GM19372 (cell line): Measurements from ENCODE around the gene EHF.
A peak's percentile ranks its signal among the peaks of the same experiment; 100 is the strongest.

ENCODE experiments used
- ATAC-seq: cut with Tn5 transposase; IDR thresholded peaks from one replicate; pipeline ENCODE4 v1.9.1; 2021; ENCODE audit warnings: mild to moderate bottlenecking, low read depth, moderate library complexity; ENCODE audit not compliant: unreplicated experiment

Gene EHF

GRCh38 chr11:34642001-34642554 is 21.2 kb downstream of the EHF start:
- ATAC-seq = no peak

GRCh38 chr11:34642873-34643272 is 22.0 kb downstream of the EHF start:
- ATAC-seq = no peak

GRCh38 chr11:34643311-34643710 is 22.4 kb downstream of the EHF start:
- ATAC-seq = no peak

DNA sequence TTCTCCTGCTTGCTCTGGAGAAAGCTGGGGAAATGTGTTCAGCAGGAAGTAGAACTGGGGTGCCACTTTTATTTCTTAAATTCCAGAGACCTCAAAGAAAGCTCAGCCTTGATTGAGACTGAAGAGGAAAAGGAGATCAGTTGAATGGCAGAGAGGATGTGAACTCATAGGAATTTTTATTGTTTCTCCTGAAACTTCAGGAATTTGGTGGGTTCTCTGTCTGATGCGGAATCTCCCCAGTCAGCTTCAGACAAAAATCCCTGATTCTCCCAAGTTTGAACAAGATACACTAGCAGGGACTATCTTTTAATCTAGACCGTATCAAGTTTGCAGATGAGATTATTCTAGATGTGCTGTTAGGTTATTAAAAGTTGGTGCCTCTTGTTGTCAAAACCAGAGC is 23.0 kb downstream of the EHF start:
- no peak for ATAC-seq

DNA sequence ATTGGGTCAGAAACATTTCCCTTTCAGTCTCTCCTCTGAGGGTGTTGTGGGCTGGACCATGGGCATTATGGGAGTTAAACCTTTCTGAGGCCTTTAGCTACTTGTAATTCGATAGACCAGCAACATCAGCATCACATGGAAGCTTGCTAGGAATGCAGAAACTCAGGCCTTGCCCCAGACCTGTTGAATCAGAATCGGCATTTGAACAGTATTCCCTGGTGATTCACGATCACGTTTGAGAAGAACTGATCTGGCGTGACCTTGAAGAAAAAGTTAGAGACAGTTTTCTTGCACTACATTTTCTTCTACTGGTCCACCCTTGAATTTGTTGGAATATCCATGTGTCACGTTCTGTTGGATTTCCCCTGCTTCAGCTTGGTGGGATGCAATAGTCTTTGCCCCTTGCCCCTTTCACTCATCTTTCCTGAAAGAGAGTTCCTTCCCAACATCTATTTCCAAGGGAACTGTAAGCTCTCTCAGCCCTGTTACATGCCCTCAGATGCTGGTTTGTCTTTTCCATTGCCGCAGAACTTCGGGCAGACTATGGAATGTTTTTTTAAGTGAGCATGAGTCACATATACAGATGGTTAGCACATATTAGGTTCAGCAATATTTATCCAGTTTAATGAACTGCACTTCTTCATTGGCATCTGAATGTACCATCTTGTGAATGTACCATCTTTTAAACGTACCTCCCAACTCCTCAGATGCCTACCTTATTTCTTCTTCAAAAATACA is 23.9 kb downstream of the EHF start:
- ATAC-seq = no peak

GRCh38 chr11:34646431-34646830 is 25.5 kb downstream of the EHF start:
- no peak for ATAC-seq

DNA sequence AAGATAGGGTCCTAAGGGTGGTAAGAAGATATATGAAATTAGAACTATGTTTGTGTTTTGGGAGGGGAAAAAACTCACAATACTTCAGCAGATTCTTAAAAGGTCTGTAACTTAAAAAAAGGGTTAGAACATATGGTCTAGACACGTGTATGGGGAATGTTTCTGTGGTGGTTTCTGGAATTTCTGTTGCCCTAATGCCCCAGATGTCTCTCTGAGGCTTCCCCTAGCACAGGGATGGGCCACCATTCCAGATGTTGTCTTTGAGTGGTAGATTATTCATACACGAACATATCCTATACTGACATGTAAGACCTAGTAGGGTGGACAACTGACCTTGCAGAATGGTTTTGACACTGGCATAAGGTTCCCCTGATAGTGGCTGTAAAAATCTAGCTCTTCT is 26.2 kb downstream of the EHF start:
- ATAC-seq = no peak

- no peak for ATAC-seq
Observed at GRCh38 chr11:34647532-34647931, 26.6 kb downstream of the EHF start.

- no peak for ATAC-seq
Observed at GRCh38 chr11:34648036-34648435, 27.1 kb downstream of the EHF start.

GRCh38 chr11:34649597-34649996 is 28.7 kb downstream of the EHF start:
- ATAC-seq = no peak

GRCh38 chr11:34650528-34650927 is 29.6 kb downstream of the EHF start:
- ATAC-seq = peak; percentile 97

DNA sequence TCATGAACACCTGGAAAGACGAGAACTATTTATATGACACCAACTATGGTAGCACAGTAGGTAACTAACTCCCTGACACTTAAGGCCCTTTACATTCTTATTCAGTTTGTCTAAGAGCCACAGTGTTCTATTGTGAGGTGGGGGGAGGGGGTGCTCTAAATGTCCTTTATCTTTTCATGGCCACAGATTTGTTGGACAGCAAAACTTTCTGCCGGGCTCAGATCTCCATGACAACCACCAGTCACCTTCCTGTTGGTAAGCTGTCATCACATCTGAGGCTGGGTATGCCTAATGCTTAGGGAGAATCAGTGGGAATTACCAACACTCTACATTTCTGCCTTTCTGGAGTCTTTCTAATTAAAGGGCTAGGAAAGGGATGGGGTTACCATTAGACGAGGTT is 30.7 kb downstream of the EHF start:
- ATAC-seq = no peak

GRCh38 chr11:34652191-34652973 is 31.5 kb downstream of the EHF start:
- no peak for ATAC-seq

GRCh38 chr11:34653031-34653430 is 32.1 kb downstream of the EHF start:
- no peak for ATAC-seq

- ATAC-seq = no peak
Observed at GRCh38 chr11:34653851-34654482, 33.1 kb downstream of the EHF start.

- ATAC-seq = no peak
Observed at GRCh38 chr11:34654483-34655334, 33.8 kb downstream of the EHF start.

GRCh38 chr11:34655335-34656008 is 34.6 kb downstream of the EHF start:
- no peak for ATAC-seq

- ATAC-seq = no peak
Observed at GRCh38 chr11:34656062-34656720, 35.3 kb downstream of the EHF start.
